ENCODE data around the gene NDUFA8. TPM values are rescaled to one million over a fixed set of nuclear protein-coding genes. Genes with fewer than 3 reads are reported as not detected.

Gene NDUFA8
- total and polyA plus RNA-seq, 2 of the 4 experiments (the other 2 are of a cell fraction): 45.2 to 98.1 TPM

- Histone ChIP-seq H3K4me3 (ENCODE audit: insufficient read depth, low read depth, low read length) (no peak overlapping the region), H3K79me1 (ENCODE audit: low read depth in 1 of 2, low read length in 2 of 2) (no peaks in the 10 kb centered on the region), H2BK20ac (ENCODE audit: low read depth, low read length) (no peak overlapping the region), H2AK5ac (ENCODE audit: low read depth, low read length) (no peak overlapping the region), H2BK5ac (ENCODE audit: low read depth, low read length, poor library complexity, severe bottlenecking) (no peak overlapping the region), H4K20me1 (ENCODE audit: insufficient read depth, low read length) (no peaks in the 10 kb centered on the region), H3K9ac (ENCODE audit: low read depth, low read length) (no peak overlapping the region), H4K5ac (ENCODE audit: low read depth, low read length) (no peak overlapping the region), H3K36me3 (ENCODE audit: control insufficient read depth, insufficient read depth, low read length) (no peaks in the 10 kb centered on the region), H3K27me3 (ENCODE audit: control insufficient read depth, insufficient read depth, low read length) (peaks cover 8% of the 10 kb centered on the region; the same call in 1 of the 2 replicates), H3K56ac (ENCODE audit: extremely low read depth, insufficient read depth, low read length) (no peak overlapping the region), H3K18ac (ENCODE audit: low read depth, low read length) (no peak overlapping the region), H3K4me2 (ENCODE audit: low read depth, low read length) (peak overlapping the region; percentile 80), H3K14ac (replicated peaks; ENCODE audit: low read depth, low read length) (0 out of 2 replicates have a peak overlapping the region, but pooled peaks have one; percentile 27), H3K9me1 (ENCODE audit: insufficient read depth, low read length) (no peaks in the 10 kb centered on the region), H3K23ac (ENCODE audit: low read depth, low read length) (no peak overlapping the region), H3K4me1 (ENCODE audit: control insufficient read depth, insufficient read depth, low read length) (peaks cover 12% of the 10 kb centered on the region; the same call in 1 of the 2 replicates), H2AK9ac (replicated peaks; ENCODE audit: low read depth, low read length, poor library complexity) (no peak overlapping the region), H3K4ac (ENCODE audit: low read depth, low read length) (no peak overlapping the region), H3K27ac (ENCODE audit: insufficient read depth, low read length) (peak overlapping the region; percentile 43; the same call in 1 of the 2 replicates), H4K91ac (ENCODE audit: insufficient read depth, low read depth, low read length) (no peak overlapping the region), H2BK120ac (ENCODE audit: low read depth, low read length) (no peak overlapping the region), H2BK15ac (ENCODE audit: low read depth, low read length) (no peak overlapping the region), H3K9me3 (ENCODE audit: control insufficient read depth, insufficient read depth, low read length) (no peaks in the 10 kb centered on the region), H4K8ac (ENCODE audit: low read depth in 2 of 2, low read length in 2 of 2) (no peak overlapping the region), H2AFZ (replicated peaks; ENCODE audit: low read length, poor library complexity) (no peak overlapping the region)
- ChIA-PET POLR2A (ENCODE audit: unreplicated experiment) (interaction anchor here (0.7 kb wide), 1 partner anchor 19 kb away, joined by 6 read pairs; no protein-coding TSS in a partner anchor), CTCF (interaction anchor here (0.7 to 2.1 kb wide), 2 partner anchors 19 to 229 kb away, joined by 3 to 9 read pairs; no protein-coding TSS in a partner anchor)
- ATAC-seq (ENCODE audit: low read depth): peak; percentile 69
- intact Hi-C loops (cut with micrococcal nuclease): no loop called here
- no CpG with 5 or more reads among the region's 2 CpGs for WGBS, 2 experiments (ENCODE audit: extremely low coverage in 2 of 2, insufficient read length in 1 of 2)
- TF ChIP-seq BHLHE40 (IDR thresholded peaks at IDR 0.05; ENCODE audit: low read depth, low read length) (peak; percentile 22; the same call in 1 of the 2 replicates), RCOR1 (IDR thresholded peaks at IDR 0.05; ENCODE audit: insufficient replicate concordance, low read length) (no peak)
- dilution Hi-C loops (cut with HindIII; ENCODE audit: low sequenced_read_pairs, unreplicated experiment): no loop called here
- DNase-seq: no peak
- in situ Hi-C loops (cut with MboI; ENCODE audit: low sequenced_read_pairs): no loop called here
- no TSS peak for BruUV-seq (replicated peaks)
Measured at GRCh38 chr9:122106576-122106975, 53.0 kb downstream of the NDUFA8 start.

All from IMR-90 (cell line).